OCI-LY3 (cell line): ENCODE measurements around the gene HMX3.

ENCODE experiments used
- CTCF ChIP-seq: fragments of 200-600, 300-600 bp; sonication (generic); IDR thresholded peaks from 2 replicates; pipeline ENCODE4 v1.5.1; 2014; ENCODE audit warnings: antibody characterized with exemption, low read length, low read depth
- EZH2phosphoT487 ChIP-seq: fragments of 200-600 bp; shearing (Covaris generic); IDR thresholded peaks from 2 replicates; pipeline ENCODE4 v1.6.1; 2018; ENCODE audit warnings: antibody characterized with exemption, mixed run types, low read depth

GRCh38 chr10:123165445-123166072, 29.8 kb downstream of the HMX3 start:
- TF ChIP-seq CTCF (no peak), EZH2phosphoT487 (no peak)
